Fibroblast of gingiva (primary cell): Measurements from ENCODE around the gene TMEM42.
A peak's percentile ranks its signal among the peaks of the same experiment; 100 is the strongest.
"Not testable (repeated sequence)": the region's sequence is repeated elsewhere in the genome, so short reads cannot be mapped to it uniquely, and the experiment has no call there.

Experiments used
- DNase-seq: peaks from one replicate; pipeline ENCODE4 v3.0.0-alpha.2; 2011; ENCODE audit warnings: low read depth

Gene TMEM42

GRCh38 chr3:44861412-44862225 lies at the start of gene TMEM42:
TMEM42 (plus strand) TSS chr3:44861912; CDS start chr3:44861925, 13 bp downstream.
- peak; percentile 92 for DNase-seq

DNA sequence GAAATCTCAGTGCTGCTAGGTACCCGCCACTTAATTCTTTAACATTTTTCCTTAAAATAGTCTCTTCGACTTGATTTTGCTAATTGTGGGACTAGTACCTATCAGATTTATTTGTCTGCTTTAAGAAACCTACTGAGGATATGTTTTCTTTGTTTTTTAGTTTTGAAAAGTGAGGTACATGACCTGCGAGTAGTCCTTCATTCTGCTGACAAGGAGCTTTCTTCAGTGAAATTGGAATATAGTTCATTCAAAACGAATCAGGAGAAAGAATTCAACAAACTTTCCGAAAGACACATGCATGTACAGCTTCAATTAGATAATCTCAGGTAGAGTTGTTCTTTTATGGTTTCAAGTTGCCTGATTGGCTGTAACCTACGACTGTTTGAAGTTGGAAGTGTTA lies 47.0 kb upstream of the TMEM42 start:
- no peak for DNase-seq

DNA sequence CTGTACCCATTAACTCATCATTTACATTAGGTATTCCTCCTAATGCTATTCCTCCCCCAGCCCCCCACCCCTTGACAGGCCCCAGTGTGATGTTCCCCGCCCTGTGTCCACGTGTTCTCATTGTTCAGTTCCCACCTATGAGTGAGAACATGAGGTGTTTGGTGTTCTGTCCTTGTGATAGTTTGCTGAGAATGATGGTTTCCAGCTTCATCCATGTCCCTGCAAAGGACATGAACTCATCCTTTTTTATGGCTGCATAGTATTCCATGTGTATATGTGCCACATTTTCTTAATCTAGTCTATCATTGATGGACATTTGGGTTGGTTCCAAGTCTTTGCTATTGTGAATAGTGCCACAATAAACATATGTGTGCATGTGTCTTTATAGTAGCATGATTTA lies 45.4 kb upstream of the TMEM42 start:
- DNase-seq, result not testable (repeated sequence)

- DNase-seq, result not testable (repeated sequence)
Measured at GRCh38 chr3:44821206-44821605, 40.5 kb upstream of the TMEM42 start.

DNA sequence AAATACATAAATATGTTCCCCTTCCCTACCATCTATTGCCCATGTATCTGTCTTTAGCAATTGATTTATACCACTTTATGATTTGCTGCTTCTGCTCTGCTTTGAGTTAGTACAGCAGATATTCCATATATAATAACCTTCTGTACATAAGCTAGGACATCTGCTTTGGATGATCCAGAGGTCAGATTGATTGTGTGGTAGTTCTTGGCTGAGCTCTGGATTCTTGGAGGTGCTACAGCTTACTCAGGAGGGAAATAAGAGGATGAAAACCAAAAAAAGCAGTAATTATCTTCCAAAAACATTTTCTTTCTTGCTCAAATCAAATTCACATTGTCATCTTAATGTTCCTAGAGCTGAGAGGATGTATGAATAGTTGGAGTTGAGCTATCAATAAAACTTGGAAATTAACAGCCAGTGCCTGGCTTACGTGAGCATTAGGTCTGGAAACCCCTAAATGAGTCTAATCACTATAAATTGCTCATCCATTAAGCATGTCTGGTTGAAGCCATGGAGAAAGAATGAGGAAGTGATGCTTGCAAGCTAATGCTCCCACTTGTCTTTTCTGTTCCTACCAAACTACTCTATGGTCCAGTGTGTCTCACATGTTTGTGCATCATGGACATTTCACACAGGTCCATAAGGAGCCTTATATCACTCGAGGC lies 36.3 kb upstream of the TMEM42 start:
- peak; percentile 28 for DNase-seq

- no peak for DNase-seq
Measured at GRCh38 chr3:44827196-44827595, 34.5 kb upstream of the TMEM42 start.

GRCh38 chr3:44831232-44831631 lies 30.5 kb upstream of the TMEM42 start:
- DNase-seq, result no peak

GRCh38 chr3:44832032-44832431 lies 29.7 kb upstream of the TMEM42 start:
- DNase-seq, result no peak

DNA sequence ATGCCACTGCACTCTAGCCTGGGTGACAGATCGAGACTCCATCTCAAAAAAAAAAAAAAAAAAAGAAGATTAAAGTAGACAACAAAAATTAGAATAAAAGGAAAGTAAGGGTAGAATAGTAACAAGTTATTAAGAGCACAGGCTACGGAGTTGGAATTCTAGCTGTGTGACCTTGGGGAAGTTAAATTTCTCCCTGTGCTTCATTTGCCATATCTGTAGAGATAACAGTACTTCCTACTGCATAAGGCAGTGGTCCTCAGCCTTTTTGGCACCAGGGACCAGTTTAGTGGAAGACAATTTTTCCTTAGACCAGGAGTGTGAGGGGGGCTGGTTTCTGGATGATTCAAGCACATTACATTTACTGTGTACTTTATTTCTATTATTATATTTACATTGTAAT lies 28.7 kb upstream of the TMEM42 start:
- DNase-seq, result no peak

- no peak for DNase-seq
Measured at GRCh38 chr3:44833394-44833793, 28.3 kb upstream of the TMEM42 start.

- DNase-seq, result no peak
Measured at GRCh38 chr3:44835684-44836083, 26.0 kb upstream of the TMEM42 start.

DNA sequence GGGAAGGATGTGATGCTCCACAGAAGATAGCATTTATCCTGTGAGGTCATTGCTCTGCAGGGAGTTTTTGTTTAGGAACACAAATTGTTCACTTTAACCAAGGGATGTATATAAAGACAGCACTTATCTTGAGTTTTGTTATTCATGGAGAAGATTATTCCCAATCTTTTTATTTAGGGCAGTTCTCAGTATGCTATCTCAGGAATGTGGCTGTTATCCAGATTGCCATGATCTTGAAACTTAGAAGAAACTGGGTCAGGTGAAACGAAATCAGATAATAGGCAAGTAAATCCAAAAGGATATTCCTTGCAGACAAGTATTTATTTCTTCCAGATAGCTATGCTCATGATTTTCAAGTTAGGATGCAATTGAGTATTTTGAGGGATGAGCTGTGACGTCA lies 19.3 kb upstream of the TMEM42 start:
- no peak for DNase-seq

DNA sequence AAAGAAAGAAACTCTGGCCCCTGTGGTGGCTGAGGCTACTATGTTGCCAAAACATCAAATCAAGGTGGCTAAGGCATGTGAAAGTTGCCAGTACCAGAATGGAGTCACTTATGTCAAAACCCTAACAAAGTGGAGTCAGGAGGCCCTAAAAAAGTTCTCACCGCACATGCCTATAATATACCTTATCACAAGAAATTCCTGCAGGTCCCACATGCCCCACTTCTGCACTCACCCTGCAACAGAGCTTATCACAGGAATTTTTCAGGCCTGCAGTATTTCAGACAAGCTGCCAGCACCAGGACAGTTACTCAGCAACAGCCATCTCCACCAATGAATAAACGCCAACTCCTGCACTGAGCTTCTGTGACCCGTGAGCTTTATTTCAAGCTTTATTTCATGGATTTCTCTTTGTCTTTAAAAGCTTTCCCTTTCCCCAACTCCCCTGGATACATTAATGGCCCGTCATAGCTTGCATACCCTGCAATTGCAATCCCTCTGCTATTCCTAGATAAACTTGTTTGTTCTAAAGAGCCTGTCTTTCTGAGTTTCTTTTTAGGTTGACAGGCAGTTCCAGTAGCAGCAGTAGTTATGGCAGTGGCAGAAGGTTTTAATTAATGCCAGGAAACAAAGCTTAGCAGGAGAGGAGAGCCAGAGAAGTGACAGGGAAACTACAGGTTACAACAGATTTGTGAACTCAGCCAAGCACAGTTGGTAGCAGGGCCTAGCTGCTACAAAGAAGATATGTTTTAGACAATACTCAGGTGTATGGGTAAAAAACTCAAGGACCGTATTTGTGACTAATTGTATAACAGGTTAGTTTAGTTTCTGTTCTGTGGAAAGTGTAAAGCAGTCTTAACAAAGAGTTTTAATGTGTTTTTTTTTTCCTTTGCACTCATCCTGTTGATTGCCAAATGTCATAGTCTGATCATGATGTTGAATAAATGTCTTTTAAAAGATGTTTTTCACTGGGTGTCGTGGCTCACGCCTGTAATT lies 15.9 kb upstream of the TMEM42 start:
- peak; percentile 26 for DNase-seq

DNA sequence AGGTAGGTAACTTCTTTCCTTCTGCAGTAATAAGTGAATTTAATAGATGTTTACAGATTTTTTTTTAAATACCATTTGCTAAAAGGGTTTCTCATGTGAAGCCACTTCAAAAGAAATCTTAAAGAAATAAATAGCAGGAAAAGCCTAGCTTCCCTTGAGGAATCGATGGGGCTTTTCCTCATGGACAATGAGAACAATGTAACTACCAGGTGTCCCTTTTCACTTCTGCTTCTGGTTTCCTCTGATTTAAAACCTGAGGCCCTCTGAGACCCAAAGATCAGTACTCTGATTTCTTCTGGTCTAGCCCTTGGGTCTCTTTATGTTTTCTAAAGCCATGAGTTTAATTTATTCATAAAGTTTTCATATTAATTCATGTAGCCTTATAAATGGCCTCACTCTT lies 13.1 kb upstream of the TMEM42 start:
- no peak for DNase-seq

DNA sequence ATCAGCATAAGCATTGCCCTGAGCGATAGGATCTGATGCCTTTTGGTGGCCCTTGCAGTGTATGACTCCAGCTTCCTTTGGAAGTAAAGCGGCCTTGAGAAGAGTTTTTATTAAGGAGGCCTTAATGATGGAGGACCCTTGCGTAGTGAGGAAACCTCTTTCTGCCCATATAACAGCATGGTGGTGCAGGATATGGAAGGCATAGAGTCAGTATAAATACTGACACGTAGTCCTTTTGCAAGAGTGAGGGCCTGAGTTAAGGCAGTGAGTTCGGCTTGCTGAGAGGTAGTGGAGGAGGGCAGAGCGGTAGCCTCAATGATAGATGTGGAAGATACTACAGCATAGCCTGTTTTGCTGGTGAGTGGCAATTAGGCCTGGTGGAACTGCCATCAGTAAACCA lies 5.0 kb upstream of the TMEM42 start:
- DNase-seq, result not testable (repeated sequence)

DNA sequence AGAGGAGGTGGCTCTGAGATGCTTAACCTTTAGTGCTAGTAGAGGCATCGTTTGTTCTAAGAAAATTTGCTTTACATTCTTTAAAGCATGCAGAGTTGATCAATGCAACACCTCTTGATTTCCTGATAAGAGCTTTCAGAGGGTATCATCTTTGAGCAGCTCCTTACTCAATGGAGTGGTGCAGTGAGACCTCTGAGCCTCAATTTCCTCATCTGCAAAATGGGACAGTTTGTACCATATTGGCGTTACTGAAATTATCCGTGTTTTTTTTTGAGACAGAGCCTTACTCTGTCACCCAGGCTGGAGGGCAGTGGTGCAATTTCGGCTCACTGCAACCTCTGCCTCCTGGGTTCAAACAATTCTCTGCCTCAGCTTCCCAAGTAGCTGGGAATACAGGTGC lies 1.6 kb upstream of the TMEM42 start:
- DNase-seq, result no peak

- no peak for DNase-seq
Measured at GRCh38 chr3:44862226-44862637, 520 bp downstream of the TMEM42 start.

DNA sequence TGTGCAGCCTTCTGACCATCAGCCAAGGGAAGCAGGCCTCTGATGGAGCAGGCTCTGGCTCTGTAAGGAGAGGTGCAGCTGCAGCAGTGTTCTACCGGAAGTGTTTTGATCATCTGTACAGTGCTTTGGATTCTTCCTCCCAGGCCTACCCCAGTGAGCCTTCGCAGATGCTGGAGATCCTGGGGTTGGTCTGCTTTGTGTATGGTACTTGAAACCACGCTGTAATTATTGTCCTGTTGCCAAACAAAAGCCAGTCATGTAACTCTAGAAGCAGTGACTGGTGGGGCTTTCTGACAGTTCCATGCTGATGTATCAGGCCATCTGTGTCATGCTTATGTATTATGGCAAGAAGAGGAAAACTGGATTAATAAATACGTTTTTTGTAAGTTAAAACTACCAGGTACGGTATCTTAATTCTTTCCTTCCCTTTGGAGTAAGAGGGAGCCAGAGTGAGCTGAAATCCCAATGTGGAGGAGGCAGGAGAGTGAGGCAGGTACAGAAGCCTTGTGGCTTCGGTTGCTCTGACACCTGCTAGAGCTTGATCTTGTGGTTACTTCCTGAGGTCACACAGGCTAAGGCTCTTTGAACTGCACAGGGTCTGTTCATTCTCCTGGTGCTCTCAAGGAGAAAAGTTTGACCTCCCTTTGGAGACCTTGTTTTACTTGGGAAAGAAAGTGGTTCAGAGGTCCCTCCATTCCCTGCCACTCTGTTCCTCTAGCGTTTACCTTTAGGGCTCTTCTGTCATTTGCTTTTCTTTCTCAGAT lies 3.7 kb downstream of the TMEM42 start:
- peak; percentile 37 for DNase-seq

GRCh38 chr3:44867421-44868111 lies 5.9 kb downstream of the TMEM42 start:
- DNase-seq, result no peak

DNA sequence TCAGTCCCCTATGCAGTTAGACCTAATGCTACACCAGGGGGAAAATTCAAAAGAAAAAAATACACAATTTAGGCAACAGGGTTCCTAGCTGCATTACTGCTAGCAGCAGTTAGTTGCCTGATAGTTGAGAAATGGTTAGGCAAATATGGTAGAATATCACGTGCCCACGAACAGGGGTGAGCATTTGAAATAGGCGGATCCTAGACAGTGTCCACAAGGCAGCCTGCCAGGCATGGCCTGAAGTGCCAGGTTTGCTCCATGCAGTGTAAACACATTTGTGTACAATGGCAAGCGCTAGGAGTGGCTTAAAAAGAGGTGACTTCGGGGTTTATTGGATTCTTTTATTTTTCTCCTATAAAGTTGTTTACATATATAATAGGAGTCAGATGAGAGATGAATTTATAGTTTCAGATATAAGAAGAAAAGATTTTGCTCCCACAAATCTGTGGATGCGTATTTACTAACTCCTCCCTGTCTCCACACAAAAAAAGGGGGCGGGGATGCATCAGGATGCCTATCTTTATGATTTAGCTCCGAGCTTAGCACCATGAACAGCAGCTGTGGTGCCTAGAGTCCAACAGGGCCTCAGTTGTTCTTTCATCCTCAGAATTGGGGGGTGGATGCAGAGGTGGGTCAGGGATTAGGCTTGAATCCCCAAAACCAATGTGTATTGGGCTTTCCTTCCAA lies 8.8 kb downstream of the TMEM42 start:
- no peak for DNase-seq
